GM13977 (cell line): ENCODE data around the gene SDCCAG8.

ENCODE experiments used
- DNase-seq: peaks from one replicate; pipeline ENCODE4 v3.0.0; 2012; ENCODE audit warnings: low spot score
- in situ Hi-C: fragments of 300-500 bp; cut with MboI; formaldehyde crosslinking; loops from one replicate; pipeline ENCODE4 v1.12.0; 2022; ENCODE audit warnings: low sequenced_read_pairs, low pct_unique_long_range_greater_than_20kb, mixed read lengths, inconsistent platforms; ENCODE audit not compliant: unreplicated experiment
- TF ChIP-seq, protein P1 (sequence below): IDR thresholded peaks from 2 replicates; pipeline ENCODE4 v1.5.1; 2012; ENCODE audit warnings: mild to moderate bottlenecking, control low read depth; ENCODE audit not compliant: insufficient read depth; ENCODE audit errors: extremely low read depth, missing control alignments

Gene SDCCAG8

DNA sequence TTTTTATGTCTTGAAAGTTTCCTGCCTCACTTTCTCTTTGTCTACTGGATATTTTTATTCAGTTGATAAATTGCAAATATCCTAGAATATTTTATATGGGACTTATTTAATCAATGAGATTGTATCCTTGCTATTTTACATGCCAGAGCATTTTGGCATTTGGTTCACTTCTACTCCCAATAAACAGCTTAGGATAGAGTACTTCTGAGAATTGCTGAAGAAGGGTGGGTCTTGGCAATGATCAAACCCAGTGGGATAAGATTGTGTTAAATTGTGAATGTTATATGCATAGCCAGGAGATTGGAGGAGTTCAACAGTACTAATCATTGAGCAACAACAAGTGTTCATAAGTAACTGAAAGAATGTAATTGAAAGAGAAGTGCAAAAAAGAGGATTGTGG lies 60.1 kb downstream of the SDCCAG8 start:
- TF ChIP-seq, protein P1, sequence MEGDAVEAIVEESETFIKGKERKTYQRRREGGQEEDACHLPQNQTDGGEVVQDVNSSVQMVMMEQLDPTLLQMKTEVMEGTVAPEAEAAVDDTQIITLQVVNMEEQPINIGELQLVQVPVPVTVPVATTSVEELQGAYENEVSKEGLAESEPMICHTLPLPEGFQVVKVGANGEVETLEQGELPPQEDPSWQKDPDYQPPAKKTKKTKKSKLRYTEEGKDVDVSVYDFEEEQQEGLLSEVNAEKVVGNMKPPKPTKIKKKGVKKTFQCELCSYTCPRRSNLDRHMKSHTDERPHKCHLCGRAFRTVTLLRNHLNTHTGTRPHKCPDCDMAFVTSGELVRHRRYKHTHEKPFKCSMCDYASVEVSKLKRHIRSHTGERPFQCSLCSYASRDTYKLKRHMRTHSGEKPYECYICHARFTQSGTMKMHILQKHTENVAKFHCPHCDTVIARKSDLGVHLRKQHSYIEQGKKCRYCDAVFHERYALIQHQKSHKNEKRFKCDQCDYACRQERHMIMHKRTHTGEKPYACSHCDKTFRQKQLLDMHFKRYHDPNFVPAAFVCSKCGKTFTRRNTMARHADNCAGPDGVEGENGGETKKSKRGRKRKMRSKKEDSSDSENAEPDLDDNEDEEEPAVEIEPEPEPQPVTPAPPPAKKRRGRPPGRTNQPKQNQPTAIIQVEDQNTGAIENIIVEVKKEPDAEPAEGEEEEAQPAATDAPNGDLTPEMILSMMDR = no peak
- no peak for DNase-seq
- in situ Hi-C loops = loop anchor here (25.0 kb wide), 2 partner anchors 204 to 854 kb away; no protein-coding TSS in a partner anchor

DNA sequence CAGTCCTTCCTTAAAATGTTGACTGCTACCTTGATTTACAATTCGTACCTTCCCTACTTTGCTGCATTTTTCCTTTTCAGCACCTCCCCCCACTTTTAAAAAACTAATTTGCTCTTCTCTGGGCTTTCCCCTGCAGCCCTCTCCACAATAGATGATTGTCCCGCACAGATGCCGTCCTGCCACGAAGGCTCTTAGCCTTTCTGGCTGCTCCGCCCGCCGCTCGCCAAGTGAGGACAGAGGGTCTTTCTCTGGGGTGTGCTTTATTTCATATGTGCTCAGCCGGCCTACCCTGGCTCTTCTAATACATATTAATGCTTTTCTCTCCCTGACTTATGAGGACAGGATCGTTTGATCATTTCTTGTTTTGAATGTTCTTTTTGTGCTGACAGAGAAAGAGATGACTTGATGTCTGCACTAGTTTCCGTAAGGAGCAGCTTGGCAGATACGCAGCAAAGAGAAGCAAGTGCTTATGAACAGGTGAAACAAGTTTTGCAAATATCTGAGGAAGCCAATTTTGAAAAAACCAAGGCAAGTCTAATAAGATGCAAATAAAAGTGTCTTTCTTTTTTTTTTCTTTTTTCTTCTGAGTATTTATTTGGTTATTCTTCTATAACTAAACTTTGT lies 60.6 kb downstream of the SDCCAG8 start:
- TF ChIP-seq, protein P1 = no peak
- in situ Hi-C loops = loop anchor here (25.0 kb wide), 2 partner anchors 204 to 854 kb away; no protein-coding TSS in a partner anchor
- DNase-seq = no peak

DNA sequence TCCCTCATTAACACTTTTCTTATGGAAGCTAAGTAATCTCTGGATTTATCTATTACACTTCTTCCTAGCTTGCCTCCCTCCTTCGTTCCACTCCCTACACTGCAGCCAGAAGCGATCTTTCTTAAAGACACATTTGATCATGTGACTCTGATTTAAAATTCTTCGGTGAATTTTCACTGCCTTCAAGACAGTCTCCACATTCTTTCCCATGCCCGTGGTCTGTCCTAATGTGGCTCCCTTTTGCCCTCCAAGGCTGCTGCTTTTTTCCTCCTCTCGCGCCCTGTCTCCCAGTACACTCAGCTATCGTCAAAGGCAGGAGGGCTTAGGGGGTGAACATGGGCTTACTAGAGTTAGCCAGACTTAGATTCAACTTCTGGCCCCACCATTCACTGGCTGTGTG lies 64.4 kb downstream of the SDCCAG8 start:
- DNase-seq = no peak
- in situ Hi-C loops = loop anchor here (25.0 kb wide), 2 partner anchors 208 to 858 kb away; no protein-coding TSS in a partner anchor
- TF ChIP-seq, protein P1 = no peak

DNA sequence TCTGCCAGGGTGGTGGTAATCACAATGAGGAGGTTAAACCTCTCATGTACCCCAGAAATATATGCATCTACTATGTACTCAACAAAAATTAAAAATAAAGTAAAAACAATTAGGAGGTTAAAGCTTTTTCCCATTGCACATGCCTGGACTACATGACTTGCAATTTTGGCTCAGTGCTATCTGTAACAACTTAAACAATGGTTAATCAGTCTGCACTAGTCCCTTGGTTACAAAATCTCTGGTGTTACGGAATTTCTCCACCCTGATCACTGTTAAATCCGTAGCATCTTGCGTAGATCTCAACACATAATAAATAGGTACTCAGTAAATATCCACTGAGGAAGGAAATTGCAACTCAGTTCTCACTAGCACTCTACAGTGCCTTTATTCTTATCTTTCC lies 66.5 kb downstream of the SDCCAG8 start:
- TF ChIP-seq, protein P1 = no peak
- no peak for DNase-seq
- in situ Hi-C loops = loop anchor here (25.0 kb wide), 2 partner anchors 210 to 860 kb away; no protein-coding TSS in a partner anchor

DNA sequence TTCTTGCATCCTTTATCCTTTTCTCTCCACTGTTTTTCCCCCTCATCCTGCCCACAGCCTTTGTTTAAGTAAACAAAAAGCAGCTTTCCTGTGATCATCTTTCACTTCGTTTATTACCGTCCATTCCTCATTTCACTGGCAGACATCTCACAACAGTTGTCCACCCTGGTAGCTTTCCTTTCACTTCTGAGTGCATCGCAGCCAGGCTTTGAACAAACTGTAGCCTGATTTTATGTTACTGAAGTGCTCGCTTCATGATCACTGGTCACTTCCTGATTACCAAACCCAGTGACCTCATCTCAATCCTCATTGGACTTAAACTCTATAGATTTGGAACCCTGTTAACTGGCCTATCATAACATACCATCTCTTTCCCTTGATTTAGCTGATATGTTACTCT lies 67.7 kb downstream of the SDCCAG8 start:
- in situ Hi-C loops = loop anchor here (25.0 kb wide), 2 partner anchors 211 to 861 kb away; no protein-coding TSS in a partner anchor
- DNase-seq = no peak
- TF ChIP-seq, protein P1 = no peak

DNA sequence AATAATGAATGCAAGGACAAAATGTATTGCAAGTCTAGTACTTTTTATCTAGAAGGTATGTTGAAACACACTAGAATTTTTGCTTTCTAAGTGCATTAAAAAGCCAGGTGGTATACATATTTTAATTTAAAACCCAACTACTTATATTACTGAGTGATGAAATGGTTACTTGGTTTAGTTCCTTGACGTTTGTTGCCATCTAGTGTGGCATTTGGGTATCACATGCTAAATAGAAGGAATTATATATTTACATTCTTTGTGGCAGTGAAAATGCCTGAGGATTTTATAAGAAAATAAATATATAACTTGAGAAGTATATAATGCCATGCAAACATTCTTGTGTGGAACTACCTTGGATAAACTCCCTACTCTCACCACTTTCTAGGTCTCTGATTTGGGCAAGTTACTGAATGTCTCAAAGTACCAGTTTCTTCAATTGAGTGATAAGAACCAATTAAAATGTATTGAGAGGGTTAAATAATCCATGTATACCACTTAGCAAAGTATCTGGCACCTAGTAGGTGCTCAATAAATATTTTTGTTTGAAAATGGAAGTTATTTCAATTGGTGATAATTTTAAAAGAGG lies 69.6 kb downstream of the SDCCAG8 start:
- TF ChIP-seq, protein P1 = peak; percentile 80
- peak; percentile 35 for DNase-seq
- in situ Hi-C loops = loop anchor here (25.0 kb wide), 2 partner anchors 412 to 937 kb away; no protein-coding TSS in a partner anchor
